ENCODE measurements around the gene ASIC4. TPM values are rescaled to one million over a fixed set of nuclear protein-coding genes. Genes with fewer than 3 reads are reported as not detected.

The ASIC4 gene
- total and polyA plus RNA-seq, 9 of the 15 experiments (the other 6 are each of a cell fraction or from before 2014, with no cell fraction given) = 0.07 to 19.2 (median 4.8) TPM

- TF ChIP-seq MGA (IDR thresholded peaks at IDR 0.05) (peak; percentile 69), MEIS2 (IDR thresholded peaks at IDR 0.05; ENCODE audit: partially characterized antibody) (peak; percentile 9), SMARCA5 (IDR thresholded peaks at IDR 0.05) (0 out of 2 replicates have a peak, but pooled peaks have one; percentile 27), STAG1 (CRISPR knock-in tag; IDR thresholded peaks at IDR 0.05; ENCODE audit: borderline replicate concordance) (peak; percentile 71; the same call in 1 of the 2 replicates), NCOA2 (IDR thresholded peaks at IDR 0.05; ENCODE audit: partially characterized antibody in 2 of 2) (no peak), BCOR (IDR thresholded peaks at IDR 0.05) (peak; percentile 57; the same call in 1 of the 2 replicates), MBD1 (CRISPR knock-in tag; IDR thresholded peaks at IDR 0.05) (no peak), ILF3 (IDR thresholded peaks at IDR 0.05; ENCODE audit: borderline replicate concordance) (no peak), FIP1L1 (IDR thresholded peaks at IDR 0.05; ENCODE audit: low read depth, low read length, poor library complexity, severe bottlenecking) (peak; percentile 92), BCL6 (CRISPR knock-in tag; IDR thresholded peaks at IDR 0.05) (no peak), WHSC1 (IDR thresholded peaks at IDR 0.05; ENCODE audit: low read length) (no peak), FOXP1 (CRISPR knock-in tag; IDR thresholded peaks at IDR 0.05) (peak; percentile 88), JUN (IDR thresholded peaks at IDR 0.05; ENCODE audit: borderline replicate concordance, low read depth, low read length) (no peak), JUN (CRISPR knock-in tag; IDR thresholded peaks at IDR 0.05; ENCODE audit: borderline replicate concordance) (no peak), SREBF1 (IDR thresholded peaks at IDR 0.05; ENCODE audit: borderline replicate concordance, low read depth, low read length) (no peak), BRF1 (IDR thresholded peaks at IDR 0.05; ENCODE audit: borderline replicate concordance, extremely low read depth, insufficient read length) (no peak)
Observed at GRCh38 chr2:219541611-219542180, 27.4 kb downstream of the ASIC4 start (continued).

All from K562 (cell line).